GM04504 (cell line): Measurements from ENCODE around the gene SCNN1A.

Source experiments
- DNase-seq: peaks from one replicate; pipeline ENCODE4 v3.0.0-alpha.2; 2012; ENCODE audit warnings: low read depth

Gene SCNN1A

GRCh38 chr12:6375269-6376078, at the start of gene SCNN1A:
TSS of gene SCNN1A (minus strand) at chr12:6375563. CDS start at chr12:6374783, 780 bp downstream.
- no peak for DNase-seq

GRCh38 chr12:6424866-6425265, 49.5 kb upstream of the SCNN1A start:
- no peak for DNase-seq

GRCh38 chr12:6424008-6424347, 48.6 kb upstream of the SCNN1A start:
- DNase-seq = no peak

GRCh38 chr12:6423267-6424007, 48.1 kb upstream of the SCNN1A start:
- DNase-seq = peak; percentile 87

GRCh38 chr12:6420364-6420763, 45.0 kb upstream of the SCNN1A start:
- no peak for DNase-seq

DNA sequence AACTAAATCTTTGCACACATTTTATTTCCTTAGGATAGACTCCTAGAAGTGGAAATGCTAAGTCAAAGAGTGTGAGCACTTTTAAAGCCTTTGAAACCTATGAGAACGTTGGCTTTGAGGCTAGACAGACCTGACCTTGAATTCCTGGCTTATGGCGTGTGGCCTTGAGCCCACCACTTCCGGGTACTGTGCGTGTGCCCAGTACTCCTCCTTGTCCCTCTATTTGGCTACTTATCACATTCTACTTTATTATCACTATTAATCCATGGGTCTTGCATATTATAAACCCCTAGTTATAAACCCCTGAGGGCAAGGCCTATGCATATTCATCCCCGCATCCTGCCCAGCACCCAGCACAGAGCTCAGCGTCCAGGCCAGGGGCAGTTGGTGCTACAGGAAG, 43.4 kb upstream of the SCNN1A start:
- DNase-seq = no peak

- DNase-seq = no peak
Measured at GRCh38 chr12:6416596-6416995, 41.2 kb upstream of the SCNN1A start.

- DNase-seq = no peak
Measured at GRCh38 chr12:6407236-6407954, 32.0 kb upstream of the SCNN1A start.

- DNase-seq = no peak
Measured at GRCh38 chr12:6405963-6406362, 30.6 kb upstream of the SCNN1A start.

- no peak for DNase-seq
Measured at GRCh38 chr12:6404390-6404789, 29.0 kb upstream of the SCNN1A start.

DNA sequence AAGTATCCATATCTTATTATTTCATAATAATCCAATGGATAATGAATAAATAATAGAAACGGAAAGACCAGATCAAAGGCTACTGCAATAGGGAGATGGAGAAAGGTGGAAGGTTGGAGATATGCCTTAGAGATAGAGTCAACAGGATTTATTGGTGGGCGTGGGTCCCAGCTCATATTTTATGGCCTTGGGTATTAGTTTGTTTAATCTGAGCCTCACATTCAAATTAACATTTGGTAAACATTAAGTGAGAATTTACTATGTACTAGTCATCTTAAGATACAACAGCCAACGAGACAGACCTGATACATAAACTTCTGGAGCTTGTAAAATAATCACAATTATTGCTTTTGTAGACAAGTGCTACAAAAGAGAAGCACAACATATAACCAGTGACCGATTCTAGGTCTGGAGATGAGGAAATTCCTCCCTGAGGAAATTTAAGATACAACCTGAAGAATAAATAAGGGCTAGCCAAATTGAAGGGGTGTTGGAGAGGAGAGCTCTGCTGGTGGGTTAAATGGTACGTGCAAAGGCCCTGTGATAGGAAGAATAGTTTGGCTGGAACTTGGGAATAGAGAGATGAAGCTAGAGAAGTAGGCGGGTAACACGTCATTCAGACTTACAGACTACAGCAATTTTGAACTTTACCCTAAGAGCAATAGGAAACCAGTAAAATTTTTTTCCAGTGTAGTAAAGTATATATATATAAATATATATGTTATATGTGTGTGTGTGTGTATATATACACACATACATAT, 24.7 kb upstream of the SCNN1A start:
- DNase-seq = no peak

DNA sequence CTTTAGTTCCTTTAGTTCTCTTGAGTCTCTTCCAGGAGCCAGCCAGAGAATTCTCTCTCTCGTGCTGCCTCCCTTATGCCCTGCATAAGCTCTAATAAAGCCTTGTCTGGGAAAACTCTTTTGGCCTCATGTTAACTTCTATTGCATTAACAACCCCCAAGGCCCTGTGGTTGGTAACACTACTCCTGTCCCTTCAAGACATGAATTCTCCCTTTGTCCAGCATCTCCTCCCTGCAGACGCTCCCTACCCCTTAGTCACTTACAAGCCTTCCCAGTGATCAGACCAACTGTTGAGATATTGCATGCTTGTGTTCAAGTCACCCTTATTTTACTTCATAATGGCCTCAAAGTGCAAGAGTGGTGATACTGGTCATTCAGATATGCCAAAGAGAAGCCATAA, 20.7 kb upstream of the SCNN1A start:
- DNase-seq = no peak

- no peak for DNase-seq
Measured at GRCh38 chr12:6394398-6394797, 19.0 kb upstream of the SCNN1A start.

DNA sequence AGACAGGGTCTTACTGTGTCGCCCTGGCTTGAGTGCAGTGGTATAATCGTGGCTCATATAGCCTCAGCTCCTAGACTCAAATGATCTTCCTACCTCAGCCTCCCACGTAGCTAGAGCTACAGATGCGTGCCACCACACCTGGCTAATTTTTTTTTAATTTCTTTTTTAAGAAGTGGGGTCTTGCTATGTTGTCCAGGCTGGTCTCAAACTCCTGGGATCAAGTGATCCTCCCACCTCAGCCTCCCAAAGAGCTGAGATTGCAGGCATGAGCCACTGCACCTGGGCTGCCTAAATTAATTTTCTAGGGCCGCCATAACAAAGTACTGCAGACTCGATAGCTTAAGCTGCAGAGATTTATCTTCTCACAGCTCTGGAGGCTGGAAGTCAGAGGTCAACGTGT, 17.7 kb upstream of the SCNN1A start:
- no peak for DNase-seq

DNA sequence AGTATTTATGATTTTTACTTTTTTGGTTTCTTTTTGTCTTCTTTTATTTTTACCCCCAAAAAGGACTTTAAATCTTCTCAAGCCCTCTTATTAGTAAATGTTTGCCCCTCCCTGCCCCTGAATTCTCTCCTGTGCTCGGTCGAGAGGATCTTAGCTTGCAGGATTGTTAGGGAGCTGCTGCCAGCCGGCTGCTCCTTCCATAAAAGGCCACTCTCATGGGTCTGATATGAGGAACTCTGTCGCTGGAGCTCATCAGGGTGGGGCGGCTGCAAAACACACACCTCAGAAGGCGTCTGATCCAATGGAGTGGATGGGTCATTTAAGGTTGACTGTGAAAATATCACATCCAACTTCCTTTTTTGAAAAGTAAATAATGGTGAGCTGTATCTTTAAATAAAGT, 17.1 kb upstream of the SCNN1A start:
- no peak for DNase-seq

DNA sequence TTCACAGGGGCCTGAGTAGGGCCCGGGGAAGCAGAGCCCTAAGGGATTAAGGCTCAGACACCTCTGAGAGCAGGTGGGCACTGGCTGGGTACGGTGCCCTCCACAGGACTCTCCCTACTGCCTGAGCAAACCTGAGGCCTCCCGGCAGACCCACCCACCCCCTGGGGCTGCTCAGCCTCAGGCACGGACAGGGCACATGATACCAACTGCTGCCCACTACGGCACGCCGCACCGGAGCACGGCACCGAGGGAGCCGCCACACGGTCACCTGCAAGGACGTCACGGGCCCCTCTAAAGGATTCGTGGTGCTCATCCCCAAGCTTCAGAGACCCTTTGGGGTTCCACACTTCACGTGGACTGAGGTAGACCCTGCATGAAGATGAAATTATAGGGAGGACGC, 15.7 kb upstream of the SCNN1A start:
- DNase-seq = no peak

DNA sequence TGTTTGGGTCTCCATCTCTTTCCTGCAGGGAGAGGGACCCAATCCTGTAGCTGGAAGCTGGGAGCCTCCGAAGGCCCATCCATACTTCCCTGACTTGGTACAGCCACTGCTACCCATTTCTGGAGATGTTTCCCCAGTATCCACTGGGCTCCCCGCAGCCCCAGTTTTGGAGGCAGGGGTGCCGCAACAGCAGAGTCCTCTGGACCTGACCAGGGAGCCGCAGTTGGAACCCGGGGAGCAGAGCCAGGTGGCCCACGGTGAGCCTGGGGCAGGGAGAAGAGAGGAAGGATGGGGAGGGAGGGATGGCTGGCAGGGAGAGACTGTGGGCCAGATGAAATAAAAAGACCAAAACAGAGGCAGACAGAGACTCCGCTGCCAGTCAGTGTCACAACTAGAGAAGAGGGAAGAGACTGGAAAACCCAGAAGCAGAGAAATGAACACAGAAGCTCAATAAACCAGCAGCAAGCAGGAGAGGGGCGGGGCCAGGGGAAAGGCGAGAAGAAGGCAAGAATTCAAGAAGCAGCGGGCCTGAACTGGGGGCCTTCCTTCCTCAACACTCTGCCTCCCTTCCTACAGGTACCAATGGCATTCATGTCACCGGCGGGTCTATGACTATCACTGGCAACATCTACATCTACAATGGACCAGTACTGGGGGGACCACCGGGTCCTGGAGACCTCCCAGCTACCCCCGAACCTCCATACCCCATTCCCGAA, 14.9 kb upstream of the SCNN1A start:
- DNase-seq = no peak

- no peak for DNase-seq
Measured at GRCh38 chr12:6387541-6387940, 12.2 kb upstream of the SCNN1A start.

- no peak for DNase-seq
Measured at GRCh38 chr12:6386491-6386890, 11.1 kb upstream of the SCNN1A start.

DNA sequence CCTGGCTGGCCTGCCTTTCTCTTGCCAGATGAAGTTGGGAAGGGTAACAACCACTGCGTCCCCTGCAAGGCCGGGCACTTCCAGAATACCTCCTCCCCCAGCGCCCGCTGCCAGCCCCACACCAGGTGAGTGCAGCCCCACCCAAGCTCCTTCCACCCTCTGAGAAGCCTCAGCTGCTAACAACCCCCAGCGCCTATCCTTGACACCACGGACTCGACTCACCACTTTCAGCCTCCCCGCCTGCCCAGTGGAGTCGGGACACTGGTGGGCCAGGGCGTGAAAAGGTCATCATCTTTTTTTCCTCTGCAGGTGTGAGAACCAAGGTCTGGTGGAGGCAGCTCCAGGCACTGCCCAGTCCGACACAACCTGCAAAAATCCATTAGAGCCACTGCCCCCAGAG, 10.7 kb upstream of the SCNN1A start:
- DNase-seq = no peak
